HG03025 (cell line): ENCODE results near the gene CDHR3.

ENCODE experiments used
- ATAC-seq: cut with Tn5 transposase; IDR thresholded peaks from one replicate; pipeline ENCODE4 v1.9.1; 2021; ENCODE audit warnings: mild to moderate bottlenecking, moderate library complexity; ENCODE audit not compliant: unreplicated experiment, low FRiP score

CDHR3 gene

DNA sequence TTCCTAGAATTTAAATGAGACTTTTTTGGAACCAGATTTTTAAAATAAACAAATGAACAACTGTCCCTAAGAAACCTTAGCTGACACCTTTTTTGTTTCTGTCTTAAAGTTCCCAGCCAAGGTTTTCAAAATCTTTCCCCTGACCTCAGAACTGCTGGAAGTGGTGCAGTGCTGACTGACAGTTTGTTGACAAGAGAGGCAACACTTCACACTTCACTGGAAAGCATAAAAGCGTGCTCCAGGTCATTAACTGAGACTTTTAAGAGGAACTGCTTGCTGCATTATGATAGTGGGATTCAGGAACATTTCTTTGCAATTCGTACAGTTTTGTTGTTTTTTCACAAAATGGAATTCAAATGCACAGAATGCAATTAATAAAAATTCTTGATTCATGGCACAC, 112.9 kb downstream of the CDHR3 start:
- ATAC-seq, result no peak

DNA sequence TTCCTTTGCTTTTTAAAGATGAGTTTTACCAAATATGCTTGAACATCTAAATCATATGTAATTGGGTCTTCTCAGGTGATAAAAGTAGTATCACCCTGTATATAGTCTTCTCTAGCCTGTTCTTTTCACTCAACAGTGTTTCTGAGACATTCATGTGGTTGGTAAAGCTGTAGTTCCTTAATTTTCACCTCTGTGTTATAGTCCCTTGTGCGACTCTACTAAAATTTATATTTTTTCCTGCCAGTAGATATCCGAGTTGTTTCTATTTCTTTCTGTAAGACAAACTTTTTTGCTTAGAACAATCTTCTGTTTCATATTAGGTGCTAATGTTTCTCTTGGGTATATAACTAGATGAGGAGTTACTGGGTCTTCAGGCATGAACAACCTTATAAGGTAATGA, 113.5 kb downstream of the CDHR3 start:
- ATAC-seq, result no peak

DNA sequence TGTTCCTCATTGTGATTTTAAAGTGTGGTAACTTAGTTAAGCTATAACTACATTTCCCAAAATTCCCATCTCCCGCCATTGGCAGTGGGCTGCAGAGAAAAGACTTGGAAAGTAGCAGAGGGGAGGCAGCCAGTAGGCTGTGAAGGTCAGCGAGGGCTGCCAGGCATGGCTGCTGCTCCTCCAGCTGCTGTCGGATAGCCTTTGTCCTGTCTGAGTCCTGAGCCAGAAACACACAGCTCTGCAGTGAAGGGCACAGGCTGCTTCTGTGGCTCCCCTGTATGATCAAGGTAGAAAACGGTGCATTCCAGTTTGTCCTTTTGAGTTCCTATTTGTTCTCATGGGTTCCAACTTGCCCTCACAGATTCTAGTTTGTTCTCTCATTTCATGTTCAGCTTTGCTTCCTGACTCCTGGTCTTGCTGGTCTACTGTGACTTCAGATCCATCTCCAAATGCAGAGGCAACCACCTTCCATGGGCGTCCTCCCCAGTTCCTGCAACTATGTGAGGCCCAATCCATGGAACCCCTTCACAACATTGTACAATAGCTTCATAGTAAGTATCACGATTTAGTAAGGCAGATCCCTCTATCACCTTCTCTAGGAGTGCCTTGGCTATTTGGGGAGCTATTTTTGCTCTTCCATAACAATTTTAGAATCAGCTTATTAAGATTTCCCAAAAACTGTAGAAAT, 117.4 kb downstream of the CDHR3 start:
- no peak for ATAC-seq

DNA sequence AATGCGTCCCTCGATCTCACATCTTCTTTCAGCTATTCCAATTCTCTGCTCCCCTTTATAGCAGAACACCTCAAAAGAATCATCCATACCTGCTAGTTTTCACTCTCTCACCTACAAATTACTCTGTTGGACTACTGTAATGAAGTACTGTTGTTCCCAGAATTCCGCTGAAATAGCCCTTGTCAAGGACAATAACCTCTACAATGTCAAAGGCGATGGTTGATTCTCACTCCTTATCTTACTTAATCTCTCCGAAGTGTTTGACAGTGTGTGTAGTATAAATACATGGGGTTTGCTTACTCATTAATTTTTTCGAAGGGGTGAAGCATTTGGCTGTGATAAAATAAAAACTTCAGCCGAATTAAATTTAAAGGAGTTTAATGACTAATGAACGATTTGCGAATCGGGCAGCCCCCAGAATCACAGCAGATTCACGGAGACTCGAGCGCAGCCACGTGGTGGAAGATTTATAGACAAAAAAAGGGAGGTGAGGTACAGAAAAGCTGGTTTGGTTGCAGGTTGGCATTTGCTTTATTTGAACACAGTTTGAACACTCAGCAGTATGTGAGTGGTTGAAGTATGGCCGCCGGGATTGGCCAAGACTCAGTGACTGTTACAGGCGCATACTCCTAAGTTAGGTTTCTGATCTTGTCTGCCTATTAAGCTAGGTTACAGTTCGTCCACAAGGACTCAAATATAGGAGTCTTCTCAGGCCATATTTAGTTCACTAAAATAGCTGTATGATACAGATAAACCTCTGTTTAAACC, 119.2 kb downstream of the CDHR3 start:
- ATAC-seq, result no peak
